ENCODE results near the gene IGSF9B.

DNA sequence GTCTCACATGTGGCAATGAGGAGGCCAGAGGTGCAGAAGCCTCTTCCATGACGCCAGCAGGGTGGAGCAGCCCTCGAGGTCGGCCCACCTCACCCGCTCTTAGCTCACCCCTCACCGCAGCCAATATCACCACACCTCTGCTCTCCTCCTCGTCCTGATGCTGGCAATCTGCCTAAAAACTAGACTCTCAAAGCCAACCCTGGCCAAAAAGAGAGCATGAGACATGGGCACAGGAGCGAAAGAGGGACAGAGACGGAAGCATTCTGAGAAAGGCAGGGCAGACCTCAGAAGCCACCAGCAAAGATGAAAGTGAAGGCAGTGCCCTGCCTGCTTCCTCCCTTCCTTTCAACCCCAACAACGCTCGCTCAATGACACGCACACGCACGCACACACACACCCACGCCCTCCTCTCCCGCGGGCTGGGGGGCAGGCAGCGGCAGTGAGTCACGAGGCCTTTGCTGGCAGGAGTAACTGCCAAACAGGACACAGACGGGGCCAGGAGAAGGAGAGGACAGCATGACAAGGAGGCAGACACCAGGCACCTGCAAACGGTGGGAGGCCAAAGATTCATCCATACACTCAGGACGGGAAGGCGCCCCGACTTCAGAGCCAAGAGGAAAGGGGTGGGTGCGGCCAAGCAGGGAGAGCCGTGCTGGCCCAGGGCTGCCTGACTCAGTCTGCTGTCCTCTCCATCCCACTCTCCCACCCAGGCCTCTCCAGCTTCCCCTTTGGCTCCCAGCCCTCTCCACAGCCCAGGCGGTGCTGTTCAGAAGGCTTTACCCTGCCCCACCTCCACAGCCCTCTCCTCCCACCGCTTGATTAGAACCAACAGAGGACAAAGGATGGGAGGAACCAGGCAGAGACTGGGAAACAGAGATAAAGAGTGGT lies 11.4 kb downstream of the IGSF9B start:
- no peak for TF ChIP-seq EZH2 (IDR thresholded peaks at IDR 0.05; ENCODE audit: insufficient read depth, poor library complexity, severe bottlenecking)
- TF ChIP-seq EZH2phosphoT487 (IDR thresholded peaks at IDR 0.05; ENCODE audit: insufficient read depth, low read depth), result no peak
